Iris pigment epithelial cell (primary cell): ENCODE results near the gene TNIK.
A peak's percentile ranks its signal among the peaks of the same experiment; 100 is the strongest.

Experiments used
- DNase-seq: peaks from one replicate; pipeline ENCODE4 v3.0.0-alpha.2; 2011; ENCODE audit warnings: low read depth

Gene TNIK

GRCh38 chr3:171226794-171227193, 233.4 kb downstream of the TNIK start:
- no peak for DNase-seq

GRCh38 chr3:171225708-171226107, 234.5 kb downstream of the TNIK start:
- DNase-seq: no peak

GRCh38 chr3:171225165-171225564, 235.0 kb downstream of the TNIK start:
- DNase-seq: no peak

- no peak for DNase-seq
Observed at GRCh38 chr3:171223396-171223795, 236.8 kb downstream of the TNIK start.

- DNase-seq: no peak
Observed at GRCh38 chr3:171222995-171223394, 237.2 kb downstream of the TNIK start.

GRCh38 chr3:171221597-171221996, 238.6 kb downstream of the TNIK start:
- DNase-seq: no peak

- no peak for DNase-seq
Observed at GRCh38 chr3:171221104-171221503, 239.1 kb downstream of the TNIK start.

GRCh38 chr3:171219258-171219657, 240.9 kb downstream of the TNIK start:
- DNase-seq: no peak

- no peak for DNase-seq
Observed at GRCh38 chr3:171218069-171218468, 242.1 kb downstream of the TNIK start.

- DNase-seq: no peak
Observed at GRCh38 chr3:171213907-171214306, 246.3 kb downstream of the TNIK start.

- DNase-seq: no peak
Observed at GRCh38 chr3:171213178-171213577, 247.0 kb downstream of the TNIK start.

GRCh38 chr3:171212648-171213047, 247.6 kb downstream of the TNIK start:
- DNase-seq: no peak

- DNase-seq: no peak
Observed at GRCh38 chr3:171206283-171206682, 253.9 kb downstream of the TNIK start.

GRCh38 chr3:171204942-171205341, 255.3 kb downstream of the TNIK start:
- peak; percentile 22 for DNase-seq

GRCh38 chr3:171201825-171202224, 258.4 kb downstream of the TNIK start:
- no peak for DNase-seq

GRCh38 chr3:171200750-171201088, 259.5 kb downstream of the TNIK start:
- no peak for DNase-seq

- DNase-seq: peak; percentile 51
Observed at GRCh38 chr3:171200052-171200749, 260.0 kb downstream of the TNIK start.

- no peak for DNase-seq
Observed at GRCh38 chr3:171199473-171199829, 260.8 kb downstream of the TNIK start.

- DNase-seq: no peak
Observed at GRCh38 chr3:171198781-171199472, 261.3 kb downstream of the TNIK start.

GRCh38 chr3:171195686-171196085, 264.5 kb downstream of the TNIK start:
- no peak for DNase-seq

GRCh38 chr3:171194965-171195364, 265.2 kb downstream of the TNIK start:
- no peak for DNase-seq

- DNase-seq: peak; percentile 42
Observed at GRCh38 chr3:171193693-171194092, 266.5 kb downstream of the TNIK start.

- peak; percentile 97 for DNase-seq
Observed at GRCh38 chr3:171192176-171192854, 267.9 kb downstream of the TNIK start.
